ENCODE data around the gene MRPL53.

MRPL53 gene

GRCh38 chr2:74424139-74424992 lies 48.1 kb downstream of the MRPL53 start:
- DNase-seq: no peak

GRCh38 chr2:74423231-74424095 lies 49.0 kb downstream of the MRPL53 start:
- no peak for DNase-seq
